Measurements from ENCODE around the gene SPSB3.
"Not testable (repeated sequence)": the region's sequence is repeated elsewhere in the genome, so short reads cannot be mapped to it uniquely, and the experiment has no call there.

SPSB3 gene

GRCh38 chr16:1816396-1817275 lies 34.3 kb upstream of the SPSB3 start:
- DNase-seq (ENCODE audit: low spot score), result no peak

GRCh38 chr16:1815461-1815860 lies 33.1 kb upstream of the SPSB3 start:
- DNase-seq (ENCODE audit: low spot score), result no peak

- no peak for DNase-seq (ENCODE audit: low spot score)
These were observed 30.4 kb upstream of the SPSB3 start for GRCh38 chr16:1812732-1813163.

- DNase-seq (ENCODE audit: low spot score), result no peak
These were observed 28.2 kb upstream of the SPSB3 start for GRCh38 chr16:1810536-1810935.

- DNase-seq (ENCODE audit: low spot score), result no peak
These were observed 27.7 kb upstream of the SPSB3 start for GRCh38 chr16:1810106-1810505.

GRCh38 chr16:1809281-1809801 lies 27.0 kb upstream of the SPSB3 start:
- DNase-seq (ENCODE audit: low spot score), result no peak

GRCh38 chr16:1808691-1809090 lies 26.3 kb upstream of the SPSB3 start:
- DNase-seq (ENCODE audit: low spot score), result no peak

GRCh38 chr16:1807626-1808025 lies 25.3 kb upstream of the SPSB3 start:
- no peak for DNase-seq (ENCODE audit: low spot score)

GRCh38 chr16:1800701-1801100 lies 18.3 kb upstream of the SPSB3 start:
- no peak for DNase-seq (ENCODE audit: low spot score)

GRCh38 chr16:1799263-1799662 lies 16.9 kb upstream of the SPSB3 start:
- not testable (repeated sequence) for DNase-seq (ENCODE audit: low spot score)

- no peak for DNase-seq (ENCODE audit: low spot score)
These were observed 12.7 kb upstream of the SPSB3 start for GRCh38 chr16:1794908-1795666.

GRCh38 chr16:1794221-1794871 lies 12.0 kb upstream of the SPSB3 start:
- no peak for DNase-seq (ENCODE audit: low spot score)

- no peak for DNase-seq (ENCODE audit: low spot score)
These were observed 11.3 kb upstream of the SPSB3 start, which contains the start of gene IGFALS for GRCh38 chr16:1793578-1794220. Gene IGFALS, minus strand, starts transcription at chr16:1793705. Its CDS starts 53 bp downstream, at chr16:1793652.

GRCh38 chr16:1792836-1793577 lies 10.6 kb upstream of the SPSB3 start:
- DNase-seq (ENCODE audit: low spot score), result no peak

GRCh38 chr16:1791943-1792812 lies 9.8 kb upstream of the SPSB3 start:
- DNase-seq (ENCODE audit: low spot score), result no peak

- no peak for DNase-seq (ENCODE audit: low spot score)
These were observed 9.0 kb upstream of the SPSB3 start for GRCh38 chr16:1791256-1791942.

GRCh38 chr16:1790611-1791255 lies 8.4 kb upstream of the SPSB3 start:
- DNase-seq (ENCODE audit: low spot score), result no peak

- DNase-seq (ENCODE audit: low spot score), result no peak
These were observed 7.9 kb upstream of the SPSB3 start for GRCh38 chr16:1790261-1790610.

- no peak for DNase-seq (ENCODE audit: low spot score)
These were observed 7.3 kb upstream of the SPSB3 start for GRCh38 chr16:1789643-1790045.
